ENCODE measurements around the gene MAL.

MAL gene

DNA sequence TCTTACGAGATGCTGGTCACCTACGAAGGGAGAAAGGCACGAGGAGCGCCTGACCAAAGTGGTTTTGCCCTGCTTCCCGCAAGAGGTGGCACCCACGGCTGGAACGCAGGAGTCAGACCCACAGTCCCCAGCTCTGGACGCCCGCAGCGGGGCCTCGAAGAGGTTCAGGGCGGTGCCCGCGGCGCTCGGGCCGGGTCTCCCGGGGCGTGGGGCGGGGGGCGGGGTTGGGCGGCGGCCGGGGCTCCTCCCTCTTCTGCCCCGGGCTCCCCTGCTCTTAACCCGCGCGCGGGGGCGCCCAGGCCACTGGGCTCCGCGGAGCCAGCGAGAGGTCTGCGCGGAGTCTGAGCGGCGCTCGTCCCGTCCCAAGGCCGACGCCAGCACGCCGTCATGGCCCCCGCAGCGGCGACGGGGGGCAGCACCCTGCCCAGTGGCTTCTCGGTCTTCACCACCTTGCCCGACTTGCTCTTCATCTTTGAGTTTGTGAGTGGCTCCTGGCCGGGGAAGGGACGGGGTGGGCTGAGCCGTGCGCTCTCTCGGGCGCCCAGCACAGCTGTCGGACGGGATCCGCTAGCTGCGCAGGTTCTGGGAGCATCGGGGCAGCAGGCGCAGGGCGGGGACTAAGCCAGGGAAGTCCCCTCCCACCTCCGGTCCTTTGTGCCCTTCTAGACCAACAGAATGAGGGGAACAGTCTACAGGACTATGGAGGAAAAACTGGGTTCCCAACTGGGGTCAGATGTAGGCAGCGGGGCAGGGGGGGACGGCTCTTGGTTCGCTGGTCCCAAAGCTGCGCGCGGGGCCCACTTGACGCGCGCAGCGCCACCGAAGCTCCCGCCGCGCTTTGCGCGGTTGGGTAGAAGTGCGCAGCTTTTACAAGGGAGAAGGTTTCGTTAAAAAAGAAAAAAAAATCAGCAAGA, at the start of gene MAL:
TSS of gene MAL (plus strand) at position 303 of the 914 bp plus-strand sequence. CDS start at position 388, 85 bp downstream.
- no peak for DNase-seq

GRCh38 chr2:94977826-94978225, 47.7 kb upstream of the MAL start:
- no peak for DNase-seq

GRCh38 chr2:94978917-94979316, 46.6 kb upstream of the MAL start:
- no peak for DNase-seq

DNA sequence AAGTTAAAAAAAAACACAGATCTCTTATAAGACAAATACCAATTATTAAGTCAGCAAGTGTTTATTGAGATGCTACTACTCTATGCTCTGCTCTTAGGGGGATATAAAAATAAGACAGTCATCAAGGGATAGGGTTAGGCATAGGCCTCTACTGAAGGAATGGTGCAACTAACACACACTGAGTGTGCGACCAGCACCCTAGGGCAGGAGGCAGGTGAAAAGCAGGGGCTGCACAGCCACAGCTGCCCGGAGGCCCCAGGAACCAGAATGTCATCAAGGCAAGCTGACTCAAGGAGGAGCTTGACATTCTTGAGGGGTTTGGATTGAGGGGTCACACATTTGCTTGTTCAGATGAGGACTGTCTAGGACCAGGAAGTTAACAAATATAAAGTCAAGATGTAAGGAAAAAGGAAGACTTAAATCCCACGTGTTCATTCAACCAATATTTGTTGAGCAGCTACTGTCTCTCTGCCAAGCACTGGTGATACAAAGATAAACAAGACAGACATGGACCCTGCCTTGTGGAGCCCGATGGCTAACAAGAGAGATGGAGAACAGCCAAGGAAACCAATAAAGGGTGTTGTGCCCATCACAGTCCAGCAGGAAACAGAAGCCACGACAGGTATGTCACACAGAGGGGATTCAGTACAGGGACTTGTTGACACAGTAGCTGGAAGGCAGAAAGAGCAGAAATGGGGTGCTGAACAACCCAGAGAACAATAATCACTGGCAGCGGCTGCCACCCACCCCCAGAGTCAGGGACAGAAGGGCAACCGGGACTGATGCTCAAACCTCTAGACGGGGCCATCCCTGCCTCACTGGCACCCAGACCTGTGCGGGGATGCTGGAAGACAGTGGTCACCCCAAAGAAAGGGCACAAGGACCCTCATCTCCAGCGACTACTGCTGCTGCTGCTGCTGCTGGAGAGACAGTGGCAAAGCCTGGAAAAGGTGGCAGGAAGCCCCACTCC, 45.8 kb upstream of the MAL start:
- DNase-seq = no peak

GRCh38 chr2:94980406-94980805, 45.1 kb upstream of the MAL start:
- DNase-seq = no peak

DNA sequence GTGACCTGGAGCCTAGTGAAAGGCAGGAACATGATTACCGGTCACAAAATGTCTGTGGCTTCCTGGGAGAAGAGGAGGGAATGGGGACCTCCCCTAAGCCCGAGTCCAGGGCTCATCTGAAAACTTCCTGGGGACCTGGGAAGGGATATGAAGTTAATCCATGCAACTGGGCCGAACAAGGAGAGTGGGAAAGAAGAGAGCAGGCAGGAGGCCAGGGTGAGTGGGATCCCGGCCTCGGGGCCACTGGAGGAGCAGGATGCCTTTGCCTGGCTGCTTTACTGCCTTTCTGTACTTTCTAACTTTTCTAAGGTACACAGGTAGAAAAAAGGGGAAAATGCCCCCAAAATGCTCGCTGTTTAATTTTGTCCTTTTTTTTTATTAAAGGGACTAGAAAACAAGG, 43.4 kb upstream of the MAL start:
- DNase-seq = no peak

GRCh38 chr2:94982675-94983074, 42.8 kb upstream of the MAL start:
- DNase-seq = no peak

DNA sequence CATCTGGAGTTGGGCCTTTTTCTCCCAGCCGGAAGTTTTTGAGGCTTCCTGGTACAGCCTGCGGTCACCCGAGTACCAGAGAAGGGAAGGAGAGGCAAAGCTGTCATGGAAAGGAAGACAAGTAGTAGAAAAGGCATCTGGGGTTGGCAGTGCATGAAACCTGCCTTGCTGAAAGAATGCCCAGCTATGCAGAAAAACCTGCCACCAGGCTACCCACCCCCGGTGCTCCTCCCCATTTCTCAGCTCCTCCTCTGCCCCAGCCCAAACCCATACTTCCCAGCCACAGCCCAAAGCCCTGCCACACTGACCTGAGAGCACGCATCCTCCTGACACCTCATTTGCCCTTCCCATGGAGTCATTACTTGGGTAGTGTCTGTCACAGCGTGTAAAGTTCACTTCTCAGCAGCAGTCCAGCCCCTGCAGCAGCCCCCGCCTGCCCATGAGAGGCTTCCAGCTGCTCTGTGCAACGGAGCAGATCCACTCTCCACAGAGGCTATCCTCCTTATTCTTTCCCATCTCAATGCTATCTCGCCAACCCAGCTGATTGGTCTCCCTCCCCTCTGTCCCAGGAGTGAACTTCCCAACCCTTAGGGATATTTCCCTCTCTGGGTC, 40.4 kb upstream of the MAL start:
- no peak for DNase-seq

DNA sequence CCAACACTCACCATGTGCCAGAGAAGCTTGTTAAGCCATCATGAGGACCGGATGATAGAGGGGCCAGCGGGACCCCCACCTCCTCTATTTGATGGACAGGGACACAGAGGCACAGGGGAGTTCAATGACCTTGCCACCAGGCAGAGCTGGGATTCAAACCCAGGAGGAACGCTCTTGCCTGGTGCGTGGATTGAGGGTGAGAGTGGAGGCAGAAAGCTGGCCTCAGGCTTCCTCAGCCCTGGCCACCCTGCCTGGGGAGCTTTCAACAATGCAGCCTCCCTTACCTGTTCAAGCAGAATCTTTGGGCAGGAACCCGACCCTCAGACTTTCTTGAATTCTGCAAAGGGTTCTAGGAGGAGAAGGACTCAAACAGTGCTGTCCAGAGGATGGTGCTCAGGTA, 39.9 kb upstream of the MAL start:
- DNase-seq = no peak

DNA sequence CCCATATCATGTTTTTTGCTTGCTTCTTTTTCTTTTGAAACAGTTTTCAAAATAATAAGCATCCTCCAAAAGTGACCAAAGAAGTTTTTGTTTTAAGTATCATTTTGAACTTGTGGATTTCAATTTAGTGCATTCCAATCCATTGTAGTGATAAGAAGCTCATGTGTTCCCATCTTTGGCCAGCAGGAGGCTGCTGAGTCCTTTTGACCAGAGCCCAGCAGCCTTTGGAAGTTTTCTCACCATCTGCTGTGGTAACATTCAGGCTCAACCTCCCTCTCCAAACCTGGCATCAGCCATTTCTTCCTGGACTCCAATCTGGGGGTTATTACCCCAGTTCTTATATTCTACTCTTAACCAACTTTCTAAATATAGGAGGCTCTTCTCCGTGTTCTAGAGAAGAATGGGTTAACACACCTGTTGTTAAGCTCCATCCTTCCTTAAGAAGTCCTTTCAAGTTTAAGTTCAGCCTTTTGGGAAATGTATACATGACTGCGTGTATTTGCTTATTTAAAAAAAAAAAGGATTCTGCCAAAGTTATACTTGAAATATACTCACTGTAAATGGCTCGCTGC, 39.0 kb upstream of the MAL start:
- no peak for DNase-seq

GRCh38 chr2:94987074-94988020, 38.2 kb upstream of the MAL start:
- DNase-seq = no peak

- no peak for DNase-seq
Observed at GRCh38 chr2:94990956-94991355, 34.6 kb upstream of the MAL start.

- DNase-seq = no peak
Observed at GRCh38 chr2:94992360-94992759, 33.1 kb upstream of the MAL start.

- no peak for DNase-seq
Observed at GRCh38 chr2:94993176-94994062, 32.1 kb upstream of the MAL start.

GRCh38 chr2:94994063-94994913, 31.2 kb upstream of the MAL start:
- DNase-seq = no peak

- DNase-seq = no peak
Observed at GRCh38 chr2:94994914-94995552, 30.5 kb upstream of the MAL start.

- DNase-seq = no peak
Observed at GRCh38 chr2:94995553-94996304, 29.8 kb upstream of the MAL start.

Measured in NCI-H2029 treated with DMSO at 0.1 percent for 48 hours (cell line).